ENCODE results near the gene C1orf198.

DNA sequence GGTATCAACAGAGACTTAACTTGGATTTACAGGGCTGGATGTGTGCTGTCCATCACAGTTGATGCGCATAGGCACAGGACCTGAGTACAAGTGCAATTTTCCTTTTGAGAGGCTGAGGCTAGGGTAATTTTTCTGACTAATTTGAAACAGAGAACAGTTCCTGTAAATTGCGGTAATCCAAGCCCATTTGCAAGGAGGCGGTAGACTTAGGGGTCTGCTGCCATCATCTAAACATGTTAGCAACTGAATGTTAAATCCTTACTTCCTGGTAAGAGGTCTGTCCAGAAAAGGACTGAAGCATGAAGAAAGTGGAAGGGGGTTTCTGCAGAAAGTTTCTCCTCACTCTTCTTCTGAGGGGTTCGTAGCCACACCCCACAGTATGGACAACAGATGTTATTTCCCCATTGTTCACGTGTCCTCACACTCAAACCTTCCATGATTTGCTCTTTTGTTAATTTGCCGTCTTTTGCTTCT, 23.7 kb upstream of the C1orf198 start:
- TF ChIP-seq CTCF (IDR thresholded peaks at IDR 0.05; ENCODE audit: low read depth, low read length, poor library complexity, severe bottlenecking) (no peak), EZH2phosphoT487 (IDR thresholded peaks at IDR 0.05; ENCODE audit: borderline replicate concordance, low read length) (no peak)
